GM20431 (cell line): ENCODE results near the gene LYZL4.

Experiments used
- in situ Hi-C: fragments of 300-500 bp; cut with MseI, MboI; formaldehyde crosslinking; loops from one replicate; pipeline ENCODE4 v1.15.0; 2020; ENCODE audit warnings: low sequenced_read_pairs; ENCODE audit not compliant: unreplicated experiment

The LYZL4 gene

GRCh38 chr3:42430781-42431532 is 20.5 kb upstream of the LYZL4 start:
- in situ Hi-C loops: loop anchor here (10.0 to 25.0 kb wide), 2 partner anchors 186 to 319 kb away; no protein-coding TSS in a partner anchor

- in situ Hi-C loops: loop anchor here (25.0 kb wide), 1 partner anchor 317 kb away; no protein-coding TSS in a partner anchor
These were observed 18.4 kb upstream of the LYZL4 start for GRCh38 chr3:42428830-42429229.

GRCh38 chr3:42425736-42426407 is 15.5 kb upstream of the LYZL4 start:
- in situ Hi-C loops: loop anchor here (25.0 kb wide), 1 partner anchor 314 kb away; no protein-coding TSS in a partner anchor

- in situ Hi-C loops: loop anchor here (25.0 kb wide), 1 partner anchor 313 kb away; no protein-coding TSS in a partner anchor
These were observed 14.5 kb upstream of the LYZL4 start for GRCh38 chr3:42424911-42425310.

DNA sequence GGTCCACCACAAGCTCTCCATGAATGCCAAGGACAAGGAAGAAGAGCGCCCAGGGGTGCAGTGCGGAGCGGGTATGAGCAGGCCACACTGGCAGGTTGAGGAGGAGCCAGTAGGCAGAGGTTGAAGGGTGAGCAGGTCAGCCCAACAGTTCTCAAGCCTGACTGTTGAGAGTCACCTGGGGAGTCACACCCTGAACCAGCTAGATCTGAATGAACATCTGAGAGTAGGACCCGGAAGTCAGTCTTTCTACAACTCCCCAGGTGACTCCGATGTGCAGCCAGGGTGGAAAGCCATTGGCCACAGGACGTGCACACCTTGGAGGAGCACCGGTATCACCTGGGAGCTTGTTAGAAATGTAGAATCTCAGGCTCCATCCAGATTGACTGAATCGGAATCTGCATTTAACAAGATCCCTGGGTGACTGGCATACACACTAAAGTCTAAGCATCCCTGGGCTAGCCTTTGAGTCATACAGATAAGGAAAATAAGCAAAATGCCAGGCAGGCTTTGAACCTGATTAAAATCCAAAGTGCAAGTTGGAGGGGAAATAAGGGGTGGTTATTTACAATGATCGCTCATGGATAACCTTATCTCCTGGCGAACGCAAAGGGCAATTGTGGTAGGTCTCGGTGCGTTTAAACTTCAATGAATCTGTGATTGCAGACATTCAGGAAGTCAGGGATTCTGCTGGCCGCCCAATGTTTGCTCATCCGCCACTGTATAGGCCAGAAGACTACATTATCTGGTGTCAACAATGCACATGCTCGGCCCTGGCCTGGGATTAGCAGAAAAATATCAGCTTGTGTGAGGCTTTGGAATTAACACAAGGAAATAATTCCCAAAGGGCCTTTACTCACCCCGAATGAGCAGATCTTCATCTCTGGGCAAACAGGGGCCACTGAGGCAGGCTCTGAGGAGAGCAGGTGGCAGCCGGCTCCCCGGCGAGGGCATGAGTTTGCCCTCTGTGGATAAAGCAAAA is 11.7 kb upstream of the LYZL4 start:
- in situ Hi-C loops: no loop called here

DNA sequence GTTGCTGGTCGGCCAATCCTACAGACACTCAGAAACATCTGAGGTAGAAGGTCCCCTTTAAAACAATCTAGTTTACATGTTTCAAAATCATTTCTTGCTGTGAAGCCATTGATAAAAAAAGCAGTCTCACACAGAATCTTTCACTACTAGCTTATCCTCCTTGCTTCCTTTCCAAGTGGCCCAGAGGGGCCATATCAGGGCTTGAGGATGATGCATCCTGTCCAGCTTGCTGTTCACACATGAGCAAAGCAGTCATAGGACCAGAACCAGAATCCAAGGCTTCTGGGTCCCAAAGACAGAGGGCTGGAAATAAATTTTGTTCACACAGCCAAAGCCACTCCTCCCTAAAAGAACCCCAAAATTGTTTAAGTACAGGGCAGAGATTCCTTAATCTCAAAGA is 9.2 kb upstream of the LYZL4 start:
- in situ Hi-C loops: no loop called here

DNA sequence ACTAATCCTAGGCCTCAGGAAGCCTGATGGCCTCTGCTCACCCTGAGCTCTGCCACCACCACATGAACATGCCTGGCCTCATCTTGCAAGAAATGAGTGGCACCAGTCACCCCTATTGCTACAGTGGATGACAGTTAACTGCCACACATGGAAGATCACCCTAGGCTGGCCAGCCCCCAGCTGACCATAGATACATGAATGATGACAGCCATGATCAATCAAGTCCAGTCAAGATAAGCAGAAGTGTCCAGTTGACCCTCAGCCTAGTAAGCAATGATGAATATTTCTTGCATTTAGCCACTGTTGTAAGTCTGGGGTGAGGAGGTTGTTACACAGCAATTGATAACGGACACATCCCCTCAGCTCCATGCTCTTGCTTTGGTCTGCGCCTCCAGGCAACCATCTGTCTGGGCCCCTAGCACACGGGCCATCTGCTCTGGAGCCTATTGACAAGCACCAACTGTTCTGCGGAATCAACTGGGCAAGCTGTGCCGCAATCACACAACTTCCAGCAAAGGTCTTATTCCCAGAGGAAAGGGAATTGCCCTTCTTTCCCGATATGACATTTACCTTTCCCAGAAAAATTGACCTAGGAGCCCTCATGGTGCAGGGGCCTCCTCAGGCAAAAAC is 2.2 kb upstream of the LYZL4 start:
- in situ Hi-C loops: no loop called here

DNA sequence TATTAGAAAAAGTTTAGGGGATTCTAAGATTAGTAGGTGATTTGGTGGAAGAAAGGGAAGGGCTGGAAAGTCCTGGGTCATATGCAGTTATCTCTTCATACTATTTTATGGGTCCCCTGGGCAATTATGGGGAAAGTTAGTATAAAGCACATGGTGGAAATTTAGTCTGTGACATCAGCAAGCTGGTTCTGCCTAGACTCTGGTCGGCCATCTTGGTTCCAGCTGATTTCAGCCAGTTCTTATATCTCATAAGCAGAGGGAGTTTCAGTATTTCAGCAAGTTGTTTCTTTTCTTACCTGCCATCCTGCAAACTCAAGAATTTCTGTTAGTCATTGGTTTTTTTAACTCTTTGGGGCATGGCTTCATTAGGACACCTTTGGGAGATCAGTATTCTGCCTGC is 1.0 kb upstream of the LYZL4 start:
- in situ Hi-C loops: no loop called here

- in situ Hi-C loops: no loop called here
These were observed 2.3 kb downstream of the LYZL4 start for GRCh38 chr3:42408156-42408555.

GRCh38 chr3:42406727-42407450 is 3.5 kb downstream of the LYZL4 start:
- in situ Hi-C loops: no loop called here

DNA sequence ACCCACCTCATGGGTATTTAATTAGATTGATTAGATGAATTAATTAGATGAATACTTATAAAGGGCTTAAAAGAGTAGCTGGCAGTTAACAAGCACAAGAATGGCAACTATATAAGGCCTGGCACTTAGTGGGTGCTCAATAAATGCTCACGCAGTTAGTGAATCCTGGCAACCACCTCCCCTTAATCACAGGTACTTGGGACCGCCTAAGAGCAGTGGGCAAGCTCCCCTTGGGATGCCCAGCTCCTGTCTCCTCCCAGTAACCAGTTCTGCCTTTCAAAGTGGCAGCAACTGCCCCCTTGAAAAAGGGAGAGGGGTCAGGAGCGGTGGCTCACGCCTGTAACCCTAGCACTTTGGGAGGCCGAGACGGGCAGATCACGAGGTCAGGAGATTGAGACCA is 4.6 kb downstream of the LYZL4 start:
- in situ Hi-C loops: no loop called here

- in situ Hi-C loops: no loop called here
These were observed 6.7 kb downstream of the LYZL4 start for GRCh38 chr3:42403737-42404136.

GRCh38 chr3:42402394-42403096 is 7.9 kb downstream of the LYZL4 start:
- in situ Hi-C loops: no loop called here

GRCh38 chr3:42398080-42398479 is 12.3 kb downstream of the LYZL4 start:
- in situ Hi-C loops: no loop called here

DNA sequence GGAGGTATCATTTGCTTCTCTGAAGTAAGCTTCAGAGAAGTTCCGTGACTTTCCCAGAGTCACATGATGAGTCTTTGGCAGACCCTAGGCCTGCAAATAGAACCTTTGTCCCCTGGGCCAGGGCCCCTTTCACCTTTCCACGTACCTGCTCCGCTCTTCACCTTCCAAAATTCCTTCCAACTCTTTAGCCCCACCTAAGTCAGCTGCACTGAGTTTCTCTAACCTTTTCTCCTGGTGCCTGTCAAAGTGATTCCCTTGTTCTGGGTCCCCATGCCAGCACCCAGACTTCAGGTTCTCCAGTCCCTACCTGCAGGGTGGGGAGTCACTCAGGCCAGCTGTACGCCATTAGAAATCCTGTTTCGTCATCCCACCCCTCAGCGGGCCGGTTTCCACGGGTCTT is 12.8 kb downstream of the LYZL4 start:
- in situ Hi-C loops: no loop called here

DNA sequence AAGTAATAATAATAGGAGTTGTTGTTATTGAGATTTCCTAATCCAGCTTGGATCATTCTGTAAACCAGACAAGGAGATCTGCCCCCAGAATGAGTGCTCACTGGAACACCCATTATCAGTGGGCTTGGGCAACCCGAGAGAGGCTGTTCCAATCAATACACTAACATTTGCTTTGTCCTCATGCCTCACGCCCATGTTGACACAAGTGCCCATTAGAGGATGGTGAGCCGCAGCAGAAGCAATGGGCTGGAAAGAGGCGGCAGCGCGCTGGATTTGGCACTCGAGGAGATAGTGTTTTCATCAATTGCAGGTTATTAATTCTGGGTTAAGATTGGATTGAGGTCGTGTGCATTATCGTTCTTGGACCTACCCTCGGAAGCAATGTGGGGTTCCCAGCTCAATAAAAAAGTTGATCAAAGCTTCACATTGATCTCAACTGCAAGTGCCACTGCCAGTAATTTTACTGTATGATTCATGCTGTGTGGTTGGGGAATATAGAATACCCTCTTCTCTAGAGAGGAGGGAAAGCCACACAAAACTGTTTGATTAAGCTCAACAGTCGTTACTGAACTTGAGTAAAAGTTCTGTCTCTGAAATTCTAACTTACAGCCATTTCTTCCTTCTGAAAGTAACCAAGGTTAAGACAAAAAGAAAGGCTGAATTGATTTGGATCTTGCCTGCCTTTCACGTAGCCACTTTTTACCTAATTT is 15.7 kb downstream of the LYZL4 start:
- in situ Hi-C loops: no loop called here

DNA sequence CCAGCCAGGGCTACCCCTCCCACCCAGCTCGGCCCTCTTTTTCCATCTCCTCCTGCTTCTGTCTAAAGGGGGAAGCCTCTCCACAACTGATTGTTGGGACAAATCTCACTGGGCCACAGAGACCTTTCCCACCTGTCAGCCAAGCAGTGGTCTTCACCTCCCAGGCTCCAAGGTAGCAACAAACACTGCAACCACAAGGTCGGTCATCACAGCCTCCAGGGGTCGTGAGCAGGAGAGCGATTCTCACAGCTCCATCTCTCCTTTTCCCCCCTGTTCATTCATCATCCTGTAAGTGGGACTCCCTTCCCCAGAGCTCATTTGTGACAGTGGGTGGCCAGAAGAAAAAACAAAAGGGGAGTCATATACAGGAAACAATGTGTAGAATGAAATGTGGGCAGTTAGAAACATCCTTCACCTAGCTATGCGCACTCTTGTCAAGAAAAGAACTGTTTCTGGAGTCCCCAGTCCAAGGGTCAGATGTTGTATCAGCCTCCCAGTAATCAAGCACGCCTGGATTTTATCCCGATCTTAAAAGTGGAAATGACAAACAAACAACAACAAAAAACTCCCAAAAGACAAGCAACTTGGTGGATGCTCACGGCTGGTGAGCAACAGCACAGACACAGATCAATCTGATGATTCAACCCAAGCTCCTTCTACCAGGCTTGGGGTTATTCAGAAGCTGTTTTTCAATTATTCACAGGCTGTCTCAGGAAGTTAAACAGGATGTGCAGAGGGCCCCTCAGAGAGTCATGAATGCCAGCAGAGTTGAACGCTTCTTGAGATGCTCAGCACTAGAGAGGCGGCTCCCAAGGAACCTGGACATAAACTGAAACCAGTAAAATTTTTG is 22.4 kb downstream of the LYZL4 start:
- in situ Hi-C loops: no loop called here
